ENCODE results near the gene ASB17. TPM values are rescaled to one million over a fixed set of nuclear protein-coding genes. Genes with fewer than 3 reads are reported as not detected.
"Not testable (repeated sequence)": the region's sequence is repeated elsewhere in the genome, so short reads cannot be mapped to it uniquely, and the experiment has no call there.

The ASB17 gene
- total RNA-seq = not detected

DNA sequence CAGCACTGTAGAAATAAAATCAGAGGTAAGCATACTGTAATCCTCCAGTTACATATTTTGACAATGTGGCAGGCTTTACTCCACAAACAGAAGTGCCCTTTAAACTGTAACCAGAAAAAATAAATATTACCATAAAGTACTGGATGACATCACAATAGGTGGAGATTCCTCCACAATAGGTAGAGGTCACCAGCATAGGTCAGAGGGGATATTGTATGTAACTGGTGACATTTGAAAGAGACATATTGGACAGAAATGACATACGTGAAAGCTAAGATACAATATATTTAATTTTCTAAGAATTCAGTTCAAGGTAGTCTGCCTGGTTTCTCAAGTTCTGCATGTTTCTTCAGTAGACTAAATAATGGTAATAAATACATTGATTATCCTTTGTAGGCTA is at the start of gene ASB17:
ASB17 (minus strand) TSS at position 101 of the 400 bp plus-strand sequence. CDS start 113 bp downstream, outside the sequence.
- DNase-seq (ENCODE audit: low spot score) (no peak), ATAC-seq (no peak)

- no peak for DNase-seq (ENCODE audit: low spot score)
- ATAC-seq = no peak
These were observed 49.0 kb upstream of the ASB17 start for GRCh38 chr1:75980972-75981897.

DNA sequence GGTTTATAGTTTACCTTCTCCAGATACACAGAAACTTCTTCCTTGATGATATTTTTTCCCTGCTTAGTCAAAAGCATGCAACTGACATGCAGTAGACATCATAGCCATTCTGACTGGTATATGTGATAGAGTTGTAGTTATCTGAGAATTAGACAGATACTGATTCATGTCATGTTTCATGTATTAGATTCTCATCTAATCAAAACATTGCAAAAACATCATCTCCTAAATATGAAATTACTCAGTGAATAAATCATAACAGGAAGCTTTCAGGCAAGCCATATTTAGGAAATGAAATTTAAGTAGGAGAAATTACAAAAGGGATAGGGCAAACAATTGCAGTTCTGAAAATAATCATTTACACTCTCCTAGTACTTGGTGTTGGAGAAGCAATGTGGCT is 38.4 kb upstream of the ASB17 start:
- ATAC-seq (no peak), DNase-seq (ENCODE audit: low spot score) (no peak)

DNA sequence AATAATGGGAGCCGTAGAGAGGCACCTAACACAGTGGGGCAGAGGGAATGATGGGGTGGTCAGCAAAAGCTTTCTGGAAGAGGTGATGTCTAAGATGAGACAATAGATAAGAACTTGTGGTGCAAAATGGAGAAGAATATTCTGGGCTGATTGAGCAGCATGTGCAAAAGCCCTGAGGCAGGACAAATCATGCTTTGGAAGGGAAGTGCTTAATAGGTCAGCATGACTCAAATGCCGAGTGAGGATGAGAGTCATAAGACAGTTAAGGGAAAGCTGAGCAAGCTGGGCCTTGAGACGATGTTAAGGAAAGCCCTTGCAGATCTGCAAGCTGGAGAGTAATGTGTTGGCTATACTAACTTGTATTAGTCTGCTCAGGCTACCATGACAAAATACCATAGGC is 37.3 kb upstream of the ASB17 start:
- no peak for DNase-seq (ENCODE audit: low spot score)

GRCh38 chr1:75967719-75968118 is 35.5 kb upstream of the ASB17 start:
- ATAC-seq (no peak), DNase-seq (ENCODE audit: low spot score) (no peak)

More for the DNA sequence above, 37.3 kb upstream of the ASB17 start:
- no peak for ATAC-seq

GRCh38 chr1:75964760-75965408 is 32.7 kb upstream of the ASB17 start:
- no peak for ATAC-seq

GRCh38 chr1:75964110-75964759 is 32.0 kb upstream of the ASB17 start:
- not testable (repeated sequence) for DNase-seq (ENCODE audit: low spot score); ATAC-seq

More at GRCh38 chr1:75964760-75965408, 32.7 kb upstream of the ASB17 start:
- no peak for DNase-seq (ENCODE audit: low spot score)

GRCh38 chr1:75954586-75954985 is 22.4 kb upstream of the ASB17 start:
- DNase-seq (ENCODE audit: low spot score) = no peak
- ATAC-seq = no peak

DNA sequence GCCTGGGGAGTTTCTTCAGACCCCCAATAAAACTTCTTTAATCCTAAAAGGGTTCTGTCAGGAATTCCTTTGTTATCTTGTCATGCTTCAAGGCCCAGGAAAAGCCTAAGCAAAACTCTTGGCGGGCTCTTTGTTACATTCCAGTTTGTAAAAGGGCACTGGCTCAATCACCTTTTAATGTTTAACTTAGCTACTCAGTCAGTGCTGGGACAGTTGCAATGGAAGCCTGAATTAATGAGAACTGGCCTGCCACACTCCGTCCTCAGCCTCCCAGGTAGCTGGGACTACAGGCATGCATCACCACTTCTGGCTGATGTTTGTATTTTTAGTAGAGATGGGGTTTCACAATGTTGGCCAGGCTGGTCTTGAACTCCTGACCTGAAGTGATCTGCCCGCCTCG is 21.3 kb upstream of the ASB17 start:
- DNase-seq (ENCODE audit: low spot score) (no peak), ATAC-seq (no peak)

GRCh38 chr1:75952016-75952415 is 19.8 kb upstream of the ASB17 start:
- DNase-seq (ENCODE audit: low spot score) = no peak
- ATAC-seq = no peak

- DNase-seq (ENCODE audit: low spot score) (no peak), ATAC-seq (no peak)
These were observed 18.0 kb upstream of the ASB17 start for GRCh38 chr1:75950176-75950575.

- ATAC-seq = peak; percentile 66
- not testable (repeated sequence) for DNase-seq (ENCODE audit: low spot score)
These were observed 10.8 kb upstream of the ASB17 start for GRCh38 chr1:75943037-75943436.

- ATAC-seq = no peak
- DNase-seq (ENCODE audit: low spot score) = no peak
These were observed 4.8 kb upstream of the ASB17 start for GRCh38 chr1:75937034-75937433.

- DNase-seq (ENCODE audit: low spot score) = no peak
- ATAC-seq = no peak
These were observed 9.5 kb downstream of the ASB17 start for GRCh38 chr1:75922698-75923097.

DNA sequence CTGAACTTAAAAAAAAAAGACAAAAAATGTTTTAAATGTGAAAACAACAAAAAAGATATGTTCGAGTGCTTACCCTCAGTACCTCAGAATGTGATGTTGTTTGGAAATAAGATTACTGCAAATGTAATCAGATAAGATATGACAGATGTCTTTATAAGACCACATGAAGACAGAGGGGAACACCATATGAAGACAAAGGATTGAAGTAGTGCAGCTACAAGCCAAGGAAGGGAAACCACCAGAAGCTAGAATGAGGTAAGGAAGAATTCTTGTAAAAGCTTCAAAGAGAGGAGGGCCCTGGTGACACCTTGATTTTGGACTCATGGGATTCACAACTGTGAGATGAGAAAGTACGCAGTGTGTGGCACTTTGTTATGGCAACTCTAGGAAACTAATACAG is 15.4 kb downstream of the ASB17 start:
- DNase-seq (ENCODE audit: low spot score) (no peak), ATAC-seq (no peak)

GRCh38 chr1:75908717-75909152 is 23.5 kb downstream of the ASB17 start:
- no peak for DNase-seq (ENCODE audit: low spot score)

DNA sequence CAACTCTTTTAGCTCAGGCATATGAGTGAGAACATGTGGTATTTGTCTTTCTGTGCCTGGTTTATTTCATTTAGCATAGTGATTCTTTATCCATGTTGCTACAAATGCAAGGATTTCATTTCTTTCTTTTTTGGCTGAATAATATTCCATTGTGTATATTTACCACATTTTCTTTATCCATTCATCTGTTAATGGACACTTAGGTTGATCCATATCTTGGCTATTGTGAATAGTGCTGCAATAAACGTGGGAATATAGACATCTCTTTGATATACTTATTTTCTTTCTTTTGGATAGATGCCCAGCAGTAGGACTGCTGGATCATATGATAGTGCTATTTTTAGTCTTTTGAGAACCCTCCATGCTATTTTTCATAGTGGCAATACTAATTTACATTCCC is 30.8 kb downstream of the ASB17 start:
- DNase-seq (ENCODE audit: low spot score) (no peak), ATAC-seq (no peak)

More at GRCh38 chr1:75908717-75909152, 23.5 kb downstream of the ASB17 start:
- peak; percentile 38 for ATAC-seq

- ATAC-seq = no peak
- DNase-seq (ENCODE audit: low spot score) = no peak
These were observed 47.8 kb downstream of the ASB17 start for GRCh38 chr1:75884437-75884836.

DNA sequence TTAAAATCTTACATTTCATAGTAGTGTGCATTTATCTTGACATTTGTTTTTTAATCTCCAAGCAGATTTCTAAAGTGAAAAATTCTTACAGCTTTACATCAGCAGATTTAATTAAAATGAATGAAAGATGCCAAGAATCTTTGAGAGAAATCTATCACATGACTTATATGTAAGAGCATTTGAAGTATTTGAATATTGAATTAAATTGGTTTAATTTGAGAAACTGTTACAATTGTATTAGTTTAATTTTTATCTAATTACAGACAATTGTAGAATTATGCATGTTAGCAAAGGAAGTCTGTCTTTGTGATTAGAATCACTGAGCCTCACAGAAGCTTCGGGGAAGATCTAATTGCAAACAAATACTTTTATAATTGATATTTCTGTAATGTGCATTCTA is 52.2 kb downstream of the ASB17 start:
- DNase-seq (ENCODE audit: low spot score) = no peak
- ATAC-seq = no peak

GRCh38 chr1:75870951-75871350 is 61.3 kb downstream of the ASB17 start:
- DNase-seq (ENCODE audit: low spot score) = no peak
- no peak for ATAC-seq
